ENCODE measurements around the gene UNC13C.
"Not testable (repeated sequence)": the region's sequence is repeated elsewhere in the genome, so short reads cannot be mapped to it uniquely, and the experiment has no call there.

Gene UNC13C

GRCh38 chr15:54305138-54305537 lies 326.9 kb downstream of the UNC13C start:
- no peak for DNase-seq (ENCODE audit: low read depth)

- no peak for DNase-seq (ENCODE audit: low read depth)
Measured at GRCh38 chr15:54307252-54307902, 329.1 kb downstream of the UNC13C start.

GRCh38 chr15:54307926-54308325 lies 329.7 kb downstream of the UNC13C start:
- no peak for DNase-seq (ENCODE audit: low read depth)

DNA sequence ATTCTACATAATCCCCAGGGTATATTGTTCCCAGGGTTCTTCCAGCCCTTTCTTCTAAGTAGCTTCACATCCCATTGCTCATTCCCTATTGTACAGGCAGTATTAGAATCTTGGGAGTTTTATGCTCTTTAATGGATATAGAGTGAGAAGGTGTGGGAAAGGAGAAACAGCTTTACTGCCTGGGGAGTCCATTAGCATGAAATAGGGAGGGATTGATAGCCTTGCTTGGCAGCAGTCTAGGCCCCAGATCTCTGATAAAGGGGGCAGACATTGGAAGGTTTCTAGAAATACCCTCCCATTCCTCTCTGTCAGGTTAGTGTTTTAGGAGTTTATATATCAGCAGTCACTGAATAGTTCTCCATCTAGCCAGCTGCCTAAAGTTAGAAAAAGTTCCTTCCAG lies 334.3 kb downstream of the UNC13C start:
- no peak for DNase-seq (ENCODE audit: low read depth)

GRCh38 chr15:54321426-54321825 lies 343.2 kb downstream of the UNC13C start:
- no peak for DNase-seq (ENCODE audit: low read depth)

DNA sequence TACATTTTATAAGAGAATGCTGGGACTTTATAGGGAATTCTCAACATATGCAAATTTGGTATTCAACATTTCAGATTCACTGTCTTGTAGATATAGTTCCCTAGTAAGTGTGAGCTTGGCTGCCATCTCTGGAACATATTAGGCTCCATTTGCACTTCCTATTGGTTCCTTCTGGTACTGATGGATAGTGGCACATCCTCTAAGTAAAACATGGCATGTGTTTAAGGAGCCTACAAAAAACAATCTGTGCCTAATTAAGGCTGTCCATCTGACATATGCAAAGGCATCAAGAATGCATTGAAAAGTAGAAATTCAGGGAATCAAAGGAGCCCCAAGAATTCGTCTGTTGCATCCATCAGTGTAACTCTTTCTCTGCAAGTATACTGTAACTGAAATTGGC lies 344.1 kb downstream of the UNC13C start:
- DNase-seq (ENCODE audit: low read depth): no peak

- DNase-seq (ENCODE audit: low read depth): no peak
Measured at GRCh38 chr15:54345301-54345700, 367.1 kb downstream of the UNC13C start.

DNA sequence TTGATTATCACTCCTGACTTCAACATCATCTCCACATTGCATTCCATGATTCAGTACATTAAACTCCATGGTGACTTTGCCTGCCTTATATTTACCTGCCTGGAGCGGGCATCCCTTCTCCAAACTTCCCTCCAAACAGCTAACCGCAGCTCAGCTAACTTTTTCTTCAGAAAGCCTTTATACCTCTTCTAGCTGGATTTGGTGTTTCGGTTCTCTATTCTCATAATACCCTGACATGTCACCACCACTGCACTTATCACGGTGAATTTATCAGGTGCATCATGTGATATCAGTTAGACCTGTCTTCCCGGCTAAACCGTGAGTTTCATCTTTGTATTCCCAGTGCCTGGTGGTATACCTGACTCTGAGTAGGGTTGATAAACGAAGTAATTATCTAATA lies 367.6 kb downstream of the UNC13C start:
- no peak for DNase-seq (ENCODE audit: low read depth)

DNA sequence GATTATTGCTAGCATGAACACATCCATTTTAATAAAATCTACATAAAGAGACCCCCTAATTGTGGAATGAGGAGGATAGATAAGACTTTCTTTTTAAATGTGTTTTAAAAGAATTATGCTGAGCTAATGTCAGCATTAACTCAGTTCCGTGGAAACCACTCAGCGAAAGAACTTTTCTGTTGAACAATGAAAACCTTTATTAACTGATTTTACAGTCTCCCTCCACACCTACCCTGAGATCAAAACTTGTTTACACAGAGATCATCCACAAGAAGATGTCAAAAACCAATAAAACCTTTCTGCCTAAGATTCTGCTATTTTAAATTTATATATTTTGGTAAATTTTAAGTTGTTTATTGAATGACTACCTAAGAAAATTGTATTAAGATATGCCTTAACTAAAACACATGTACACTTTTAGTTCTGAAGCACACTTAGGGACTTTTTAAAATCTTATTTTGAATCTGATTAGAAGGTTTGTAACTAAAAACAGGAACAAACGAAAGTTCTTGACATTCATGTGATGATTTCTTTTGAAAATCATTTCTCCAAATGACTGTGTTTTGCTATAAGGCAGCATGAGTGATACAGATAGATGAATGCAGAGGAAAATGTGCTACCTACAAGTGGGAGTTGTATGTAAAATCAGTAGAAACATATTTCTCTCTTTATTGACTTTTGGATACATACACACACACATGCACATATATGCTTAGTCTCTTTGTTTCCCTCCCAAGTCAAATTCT lies 369.0 kb downstream of the UNC13C start:
- no peak for DNase-seq (ENCODE audit: low read depth)

- DNase-seq (ENCODE audit: low read depth): no peak
Measured at GRCh38 chr15:54353726-54354125, 375.5 kb downstream of the UNC13C start.

GRCh38 chr15:54354341-54354740 lies 376.1 kb downstream of the UNC13C start:
- no peak for DNase-seq (ENCODE audit: low read depth)

DNA sequence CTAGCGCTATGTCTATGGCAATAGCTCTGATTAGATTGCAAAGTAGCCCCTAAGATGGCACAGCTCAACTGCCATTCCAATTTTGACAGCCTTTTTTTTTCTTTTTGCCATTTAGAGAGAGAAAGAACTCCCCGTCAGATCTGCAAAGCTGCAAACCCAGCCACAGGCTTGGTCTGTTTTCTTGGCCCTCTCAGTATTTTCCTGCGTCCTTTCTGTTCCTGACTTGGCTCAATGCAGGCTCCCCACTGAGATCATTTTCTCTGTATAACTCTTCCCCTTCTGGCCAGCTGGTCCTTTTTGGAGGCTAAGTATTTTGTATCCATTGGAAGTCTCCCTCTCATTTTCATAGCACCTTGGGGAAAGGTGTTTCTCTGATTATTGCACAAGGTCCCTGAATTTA lies 386.7 kb downstream of the UNC13C start:
- DNase-seq (ENCODE audit: low read depth): no peak

GRCh38 chr15:54373332-54373731 lies 395.1 kb downstream of the UNC13C start:
- DNase-seq (ENCODE audit: low read depth): no peak

GRCh38 chr15:54374184-54374952 lies 396.1 kb downstream of the UNC13C start:
- DNase-seq (ENCODE audit: low read depth): no peak

DNA sequence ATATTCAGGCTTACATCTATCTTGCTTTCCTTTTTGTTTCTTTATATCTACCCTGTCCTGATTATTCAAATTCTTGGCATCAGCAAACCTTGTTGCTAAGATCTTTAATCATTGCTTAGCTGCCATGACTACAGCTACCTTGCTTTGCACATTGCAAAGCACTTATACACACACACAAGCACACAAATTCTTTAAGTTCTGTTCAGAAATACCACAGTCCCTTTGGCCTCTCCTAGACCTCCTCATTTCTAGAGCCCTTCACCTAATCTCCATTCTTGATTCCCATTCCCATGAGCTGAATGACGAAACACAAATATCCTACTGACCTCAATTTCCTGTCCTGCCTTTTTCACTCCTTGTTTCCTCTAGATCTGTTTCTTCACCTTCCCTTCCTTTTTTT lies 409.6 kb downstream of the UNC13C start:
- DNase-seq (ENCODE audit: low read depth): no peak

DNA sequence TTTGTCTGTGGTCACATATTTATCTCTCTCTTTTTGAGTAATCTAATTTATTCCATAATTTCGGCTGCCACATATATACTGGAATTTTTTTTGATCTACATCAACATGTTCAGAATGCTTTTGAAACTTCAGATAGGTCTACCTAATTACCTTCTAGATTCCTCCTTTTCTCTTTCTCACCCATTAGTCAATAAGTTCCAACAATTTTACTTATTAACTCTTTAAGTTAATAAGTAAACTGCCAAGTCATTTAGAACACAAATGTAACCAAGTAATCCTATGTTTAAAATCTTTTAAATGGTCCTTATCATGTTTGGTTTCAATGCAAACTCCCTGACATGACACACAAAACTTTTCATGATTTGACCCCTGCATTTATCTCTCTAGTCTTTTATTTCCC lies 410.5 kb downstream of the UNC13C start:
- DNase-seq (ENCODE audit: low read depth): no peak

DNA sequence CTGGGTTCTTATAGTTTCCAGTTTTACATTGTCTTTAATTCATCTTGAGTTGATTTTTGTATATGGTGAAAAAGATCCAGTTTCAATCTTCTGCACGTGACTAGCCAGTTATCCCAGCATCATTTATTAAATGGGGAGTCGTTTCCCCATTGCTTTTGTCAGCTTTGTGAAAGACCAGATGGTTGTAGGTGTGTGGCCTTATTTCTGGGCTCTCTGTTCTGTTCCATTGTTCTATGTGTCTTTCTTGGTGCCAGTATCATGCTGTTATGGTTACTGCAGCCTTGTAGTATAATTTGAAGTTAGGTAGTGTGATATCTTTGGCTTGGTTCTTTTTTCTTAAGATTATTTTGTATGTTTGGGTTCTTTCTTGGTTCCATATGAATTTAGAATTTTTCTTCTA lies 432.2 kb downstream of the UNC13C start:
- DNase-seq (ENCODE audit: low read depth): no peak

DNA sequence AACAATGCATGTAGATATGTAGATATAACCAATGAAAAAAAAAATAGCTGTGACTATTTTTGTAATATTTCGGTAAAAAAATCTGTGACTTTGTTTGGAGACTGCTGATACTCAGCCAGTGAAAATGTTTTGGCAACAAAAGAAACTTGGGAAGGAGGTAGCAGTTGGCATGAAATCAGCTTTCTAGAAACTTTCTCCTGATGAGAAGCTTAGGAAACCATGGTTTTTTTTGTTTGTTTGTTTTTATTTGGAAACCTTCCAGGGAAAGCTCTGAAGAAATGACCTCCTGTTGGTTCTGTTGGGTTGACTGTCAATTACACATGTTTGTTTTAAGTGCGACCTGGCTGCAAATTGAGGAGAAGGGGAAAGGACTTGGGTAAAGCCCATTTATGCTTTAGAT lies 445.9 kb downstream of the UNC13C start:
- no peak for DNase-seq (ENCODE audit: low read depth)

DNA sequence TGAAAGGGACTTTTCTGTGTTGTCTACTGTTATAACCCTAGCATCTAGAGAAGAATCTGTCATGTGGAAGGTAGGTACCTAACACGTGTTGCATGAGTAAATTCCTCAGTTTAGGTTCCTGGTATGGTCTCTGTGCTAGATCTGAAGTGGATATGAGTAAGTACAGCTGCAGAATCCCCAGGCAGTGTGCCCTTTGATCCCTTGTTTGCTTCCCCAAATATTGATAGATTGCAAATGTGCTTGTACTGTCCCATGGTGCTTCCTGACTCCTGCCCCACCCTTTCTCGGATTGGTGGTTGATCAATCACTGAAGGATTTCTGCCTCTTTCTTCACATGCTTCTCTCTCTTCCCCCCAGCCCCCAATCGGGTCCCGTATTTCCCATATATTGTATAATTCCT lies 450.4 kb downstream of the UNC13C start:
- DNase-seq (ENCODE audit: low read depth): no peak

DNA sequence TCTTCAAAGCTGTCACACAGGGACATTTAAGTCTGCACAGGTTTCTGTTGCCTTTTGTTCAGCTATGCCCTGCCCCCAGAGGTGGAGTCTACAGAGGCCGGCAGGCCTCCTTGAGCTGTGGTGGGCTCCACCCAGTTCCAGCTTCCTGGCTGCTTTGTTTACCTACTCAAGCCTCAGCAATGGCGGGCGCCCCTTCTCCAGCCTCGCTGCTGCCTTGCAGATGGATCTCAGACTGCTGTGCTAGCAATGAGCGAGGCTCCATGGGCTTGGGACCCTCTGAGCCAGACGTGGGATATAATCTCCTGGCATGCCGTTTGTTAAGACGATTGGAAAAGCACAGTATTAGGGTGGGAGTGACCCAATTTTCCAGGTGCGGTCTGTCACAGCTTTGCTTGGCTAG lies 472.0 kb downstream of the UNC13C start:
- DNase-seq (ENCODE audit: low read depth): not testable (repeated sequence)

DNA sequence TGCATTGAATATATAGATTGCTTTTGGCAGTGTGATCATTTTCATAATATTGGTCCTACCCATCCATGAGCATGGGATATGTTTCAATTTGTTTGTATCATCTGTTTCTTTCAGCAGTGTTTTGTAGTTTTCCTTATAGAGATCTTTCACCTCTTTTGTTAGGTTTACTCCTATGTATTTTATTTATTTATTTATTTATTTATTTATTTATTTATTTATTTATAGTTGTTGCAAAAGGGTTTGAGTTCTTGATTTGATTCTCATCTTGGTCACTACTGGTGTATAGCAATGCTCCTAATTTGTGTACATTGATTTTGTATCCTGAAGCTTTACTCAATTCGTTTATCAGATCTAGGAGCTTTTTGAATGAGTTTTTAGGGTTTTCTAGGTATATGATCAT lies 478.2 kb downstream of the UNC13C start:
- DNase-seq (ENCODE audit: low read depth): no peak

- no peak for DNase-seq (ENCODE audit: low read depth)
Measured at GRCh38 chr15:54462511-54462913, 484.3 kb downstream of the UNC13C start.

GRCh38 chr15:54481819-54482218 lies 503.6 kb downstream of the UNC13C start:
- DNase-seq (ENCODE audit: low read depth): no peak
